Dermis blood vessel endothelial cell (primary cell): ENCODE results near the gene BCL6. TPM values are rescaled to one million over a fixed set of nuclear protein-coding genes. Genes with fewer than 3 reads are reported as not detected.

ENCODE experiments used
- DNase-seq: peaks from one replicate; pipeline ENCODE4 v3.0.0; 2010
- total RNA-seq: library from RNA; depleted of rRNA; stranded (reverse); fragments of >200 nt; gene quantifications from 2 replicates; pipeline ENCODE4 v1.2.3, GENCODE V29; 2014

BCL6 gene
- total RNA-seq, 1 donor from 2014 or later: 2.2 TPM

- no peak for DNase-seq
Measured at GRCh38 chr3:187759601-187760000, 14.3 kb upstream of the BCL6 start.

GRCh38 chr3:187758318-187758955 lies 13.2 kb upstream of the BCL6 start:
- no peak for DNase-seq

- no peak for DNase-seq
Measured at GRCh38 chr3:187753516-187753915, 8.2 kb upstream of the BCL6 start.

- DNase-seq: peak; percentile 24
Measured at GRCh38 chr3:187750513-187751123, 5.3 kb upstream of the BCL6 start.

- DNase-seq: peak; percentile 60
Measured at GRCh38 chr3:187750006-187750512, 4.8 kb upstream of the BCL6 start.

GRCh38 chr3:187748050-187748481 lies 2.8 kb upstream of the BCL6 start:
- peak; percentile 90 for DNase-seq

- DNase-seq: no peak
Measured at GRCh38 chr3:187747506-187747905, 2.2 kb upstream of the BCL6 start.

- DNase-seq: no peak
Measured at GRCh38 chr3:187746442-187747281, 1.4 kb upstream of the BCL6 start.

GRCh38 chr3:187746059-187746441 lies 782 bp upstream of the BCL6 start:
- DNase-seq: no peak

GRCh38 chr3:187744169-187745151 lies 808 bp downstream of the BCL6 start:
- DNase-seq: peak; percentile 60

GRCh38 chr3:187743195-187744141 lies 1.8 kb downstream of the BCL6 start:
- DNase-seq: peak; percentile 50

- no peak for DNase-seq
Measured at GRCh38 chr3:187742351-187743171, 2.7 kb downstream of the BCL6 start.

- DNase-seq: peak; percentile 83
Measured at GRCh38 chr3:187741403-187742350, 3.6 kb downstream of the BCL6 start.

- DNase-seq: peak; percentile 75
Measured at GRCh38 chr3:187740421-187741399, 4.6 kb downstream of the BCL6 start.

GRCh38 chr3:187739561-187740332 lies 5.5 kb downstream of the BCL6 start:
- peak; percentile 91 for DNase-seq

GRCh38 chr3:187739094-187739560 lies 6.1 kb downstream of the BCL6 start:
- no peak for DNase-seq
